H9 (cell line): ENCODE results near the gene WRAP73. TPM values are rescaled to one million over a fixed set of nuclear protein-coding genes. Genes with fewer than 3 reads are reported as not detected.

Experiments
- DNase-seq: peaks from one replicate; pipeline ENCODE4 v3.0.0-alpha.2; 2017
- H2AFZ ChIP-seq: one replicate; pipeline ENCODE4 v1.6.1; 2013; ENCODE audit warnings: mild to moderate bottlenecking, low read length, control low read depth, moderate library complexity
- H2AK5ac ChIP-seq: 2 replicates; pipeline ENCODE4 v1.6.1; 2013; ENCODE audit warnings: low read length, control low read depth, mixed read lengths; ENCODE audit not compliant: insufficient read length
- H2BK120ac ChIP-seq: one replicate; pipeline ENCODE4 v1.6.1; 2013; ENCODE audit warnings: low read depth, mild to moderate bottlenecking, low read length, control low read depth, inconsistent platforms; ENCODE audit not compliant: poor library complexity, severe bottlenecking
- H2BK12ac ChIP-seq: 2 replicates; pipeline ENCODE4 v1.6.1; 2013; ENCODE audit warnings: low read length, control low read depth, mixed read lengths, low read depth; ENCODE audit not compliant: insufficient read length
- H2BK15ac ChIP-seq: 2 replicates; pipeline ENCODE4 v1.6.1; 2013; ENCODE audit warnings: low read depth, low read length, control low read depth
- H2BK20ac ChIP-seq: one replicate; pipeline ENCODE4 v1.6.1; 2013; ENCODE audit warnings: low read depth, mild to moderate bottlenecking, low read length, control low read depth, inconsistent platforms; ENCODE audit not compliant: poor library complexity, severe bottlenecking
- H2BK5ac ChIP-seq: 2 replicates; pipeline ENCODE4 v1.6.1; 2013; ENCODE audit warnings: low read length, control low read depth, mixed read lengths; ENCODE audit not compliant: insufficient read length
- H3K14ac ChIP-seq: 2 replicates; pipeline ENCODE4 v1.6.1; 2013; ENCODE audit warnings: low read length, control low read depth; ENCODE audit not compliant: insufficient read depth
- H3K18ac ChIP-seq: 2 replicates; pipeline ENCODE4 v1.6.1; 2013; ENCODE audit warnings: low read depth, mild to moderate bottlenecking, mixed read lengths, low read length, control low read depth; ENCODE audit not compliant: insufficient read length
- H3K23ac ChIP-seq: 2 replicates; pipeline ENCODE4 v1.6.1; 2013; ENCODE audit warnings: low read length, control low read depth, mixed read lengths, low read depth; ENCODE audit not compliant: insufficient read length
- H3K23me2 ChIP-seq: 2 replicates; pipeline ENCODE4 v1.6.1; 2013; ENCODE audit warnings: low read depth, mild to moderate bottlenecking, mixed read lengths, low read length, control low read depth; ENCODE audit not compliant: insufficient read length, poor library complexity, severe bottlenecking
- H3K27ac ChIP-seq: 2 replicates; pipeline ENCODE4 v1.5.1; 2013; ENCODE audit warnings: low read length, control low read depth, mixed read lengths, low read depth; ENCODE audit not compliant: insufficient read length
- H3K27me3 ChIP-seq: 2 replicates; pipeline ENCODE4 v1.6.1; 2013; ENCODE audit warnings: low read length, control low read depth, inconsistent platforms; ENCODE audit not compliant: insufficient read depth
- H3K4ac ChIP-seq: 2 replicates; pipeline ENCODE4 v1.6.1; 2013; ENCODE audit warnings: low read depth, mild to moderate bottlenecking, control low read depth, inconsistent platforms, low read length, moderate library complexity
- H3K4me1 ChIP-seq: 2 replicates; pipeline ENCODE4 v1.6.1; 2013; ENCODE audit warnings: low read length, control low read depth, inconsistent platforms; ENCODE audit not compliant: insufficient read depth
- H3K4me2 ChIP-seq: 2 replicates; pipeline ENCODE4 v1.6.1; 2013; ENCODE audit warnings: low read length, control low read depth, mixed read lengths; ENCODE audit not compliant: insufficient read length, insufficient read depth
- H3K56ac ChIP-seq: 2 replicates; pipeline ENCODE4 v1.6.1; 2013; ENCODE audit warnings: low read depth, mild to moderate bottlenecking, mixed read lengths, low read length, control low read depth; ENCODE audit not compliant: insufficient read length
- H3K79me1 ChIP-seq: 2 replicates; pipeline ENCODE4 v1.6.1; 2013; ENCODE audit warnings: low read depth, mild to moderate bottlenecking, moderate library complexity, low read length, control low read depth, inconsistent platforms; ENCODE audit not compliant: insufficient read depth, poor library complexity, severe bottlenecking
- H3K79me2 ChIP-seq: 2 replicates; pipeline ENCODE4 v1.6.1; 2013; ENCODE audit warnings: low read length, control low read depth, inconsistent platforms; ENCODE audit not compliant: insufficient read depth
- H3K9ac ChIP-seq: 2 replicates; pipeline ENCODE4 v1.6.1; 2013; ENCODE audit warnings: low read length, control low read depth, mixed read lengths; ENCODE audit not compliant: insufficient read length; ENCODE audit errors: extremely low read depth
- H3K9me3 ChIP-seq: one replicate; pipeline ENCODE4 v1.6.1; 2013; ENCODE audit warnings: low read depth, low read length, inconsistent platforms; ENCODE audit not compliant: control insufficient read depth
- H3T11ph ChIP-seq: one replicate; pipeline ENCODE4 v1.6.1; 2013; ENCODE audit warnings: mild to moderate bottlenecking, low read length, control low read depth, inconsistent platforms
- H4K20me1 ChIP-seq: one replicate; pipeline ENCODE4 v1.6.1; 2013; ENCODE audit not compliant: control insufficient read depth, insufficient read length, insufficient read depth
- H4K5ac ChIP-seq: 2 replicates; pipeline ENCODE4 v1.6.1; 2013; ENCODE audit warnings: low read depth, mild to moderate bottlenecking, mixed read lengths, low read length, control low read depth; ENCODE audit not compliant: insufficient read length
- H4K8ac ChIP-seq: replicated peaks from 2 replicates; pipeline ENCODE4 v1.6.1; 2013; ENCODE audit warnings: low read length, control low read depth, mixed read lengths, low read depth; ENCODE audit not compliant: insufficient read length
- H4K91ac ChIP-seq: 2 replicates; pipeline ENCODE4 v1.6.1; 2013; ENCODE audit warnings: low read depth, mild to moderate bottlenecking, moderate library complexity, mixed read lengths, low read length, control low read depth; ENCODE audit not compliant: insufficient read length
- H3K27ac Mint-ChIP-seq, 3 experiments: 2 replicates in 2 of 3; 3 replicates in 1 of 3; pipeline ENCODE4 v1.8.0; 2020 to 2021; ENCODE audit warnings: mixed read lengths in 3 of 3, mild to moderate bottlenecking in 1 of 3, moderate library complexity in 1 of 3
- H3K27me3 Mint-ChIP-seq: 2 replicates; pipeline ENCODE4 v1.8.0; 2021; ENCODE audit warnings: low read depth, mild to moderate bottlenecking, moderate library complexity, mixed read lengths
- H3K36me3 Mint-ChIP-seq, 3 experiments: 2 replicates in 2 of 3; 3 replicates in 1 of 3; pipeline ENCODE4 v1.8.0; 2020 to 2021; ENCODE audit warnings: low read depth in 3 of 3, mixed read lengths in 3 of 3; ENCODE audit not compliant: insufficient read depth in 1 of 3
- H3K4me1 Mint-ChIP-seq, 2 experiments: 2 replicates each; pipeline ENCODE4 v1.8.0; 2020; ENCODE audit warnings: mixed read lengths in 2 of 2
- H3K4me3 Mint-ChIP-seq, 2 experiments: 2 replicates in 1 of 2; 3 replicates in 1 of 2; pipeline ENCODE4 v1.8.0; 2020 to 2021; ENCODE audit warnings: mild to moderate bottlenecking in 2 of 2, mixed read lengths in 2 of 2, moderate library complexity in 1 of 2
- H3K9me3 Mint-ChIP-seq, 2 experiments: 2 replicates in 1 of 2; 3 replicates in 1 of 2; pipeline ENCODE4 v1.8.0; 2020; ENCODE audit warnings: mild to moderate bottlenecking in 2 of 2, mixed read lengths in 2 of 2, moderate library complexity in 1 of 2
- CTCF ChIP-seq: fragments of 200-600 bp; sonication (generic); conservative IDR thresholded peaks from 3 replicates; pipeline ENCODE4 v1.8.0; 2021; ENCODE audit warnings: antibody characterized with exemption, mild to moderate bottlenecking
- WGBS: extraction: QIAGEN DNeasy Blood & Tissue Kit; methylation state at CpG from one replicate; pipeline ENCODE4 v1.1.7; 2013; ENCODE audit warnings: missing lambda C conversion rate, low lambda C conversion rate, mixed read lengths; ENCODE audit not compliant: insufficient read length; ENCODE audit errors: extremely low coverage; 5-methylcytosine and 5-hydroxymethylcytosine counted together
- total RNA-seq: library from RNA; stranded (reverse); gene quantifications from 2 replicates; pipeline ENCODE4 v1.2.1, GENCODE V29; 2021

Gene WRAP73
- total RNA-seq, 1 experiment from 2014 or later: 28.4 TPM

DNA sequence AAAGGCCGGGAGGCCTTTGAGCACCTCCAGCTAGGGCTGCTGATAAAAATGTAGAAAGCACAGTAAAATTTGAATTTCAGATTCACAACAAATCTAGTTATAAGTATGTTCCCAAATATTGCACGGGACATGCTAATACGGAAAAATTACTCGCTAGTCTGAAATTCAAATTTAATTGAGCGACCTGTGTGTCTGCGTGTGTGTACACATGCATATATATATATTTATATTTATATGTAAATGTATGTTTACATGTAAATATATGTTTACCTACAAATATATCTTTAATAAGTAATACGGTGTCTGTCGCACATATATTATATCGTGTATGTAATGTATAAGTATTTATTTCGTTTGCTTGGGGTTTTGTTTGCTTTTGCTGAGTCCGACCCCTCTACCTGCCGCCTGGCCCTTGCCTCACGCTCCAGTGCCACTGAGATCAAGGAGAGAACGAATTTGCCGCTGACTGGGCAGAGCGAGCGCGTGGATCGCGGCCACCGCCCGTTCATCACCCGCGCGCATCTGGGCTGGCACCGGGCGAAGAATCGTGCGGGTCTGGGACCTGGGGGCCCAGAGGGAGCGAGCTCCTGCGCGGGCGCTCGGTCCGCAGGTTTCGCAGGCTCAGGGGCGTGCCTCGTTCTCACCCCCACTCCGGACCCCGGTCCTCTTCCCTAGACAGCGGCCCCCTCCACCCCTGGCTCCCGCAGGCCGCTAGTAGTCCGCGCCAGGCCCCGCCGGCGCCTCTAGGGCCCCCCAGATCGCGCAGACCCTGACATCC, 534 bp upstream of the WRAP73 start:
- peaks cover 51% of the 10 kb centered on the region for H3K27me3 Mint-ChIP-seq
- H3K56ac ChIP-seq: no peak overlapping the region
- no peak overlapping the region for H4K5ac ChIP-seq
- no peak overlapping the region for H2BK5ac ChIP-seq
- H4K91ac ChIP-seq: no peak overlapping the region
- no peak overlapping the region for H3K27ac ChIP-seq
- no peaks in the 10 kb centered on the region for H4K20me1 ChIP-seq
- H3K4me3 Mint-ChIP-seq: peak overlapping the region; percentile 71 to 85
- H2BK12ac ChIP-seq: no peak overlapping the region
- no peak overlapping the region for H3T11ph ChIP-seq
- no peak overlapping the region for H3K27ac Mint-ChIP-seq
- H3K4me1 ChIP-seq: no peaks in the 10 kb centered on the region
- no peak overlapping the region for H2AK5ac ChIP-seq
- no peak overlapping the region for H4K8ac ChIP-seq
- no peak overlapping the region for H3K9ac ChIP-seq
- no peak overlapping the region for H2BK15ac ChIP-seq
- H3K14ac ChIP-seq: no peak overlapping the region
- H3K79me1 ChIP-seq: no peaks in the 10 kb centered on the region
- H3K79me2 ChIP-seq: peaks cover 3% of the 10 kb centered on the region; the same call in 1 of the 2 replicates
- peaks cover 0 to 2% of the 10 kb centered on the region in 2 experiments; a peak in 1 of 5 replicates for H3K9me3 Mint-ChIP-seq
- no peak overlapping the region for H3K23ac ChIP-seq
- no peak overlapping the region for H3K18ac ChIP-seq
- H3K4ac ChIP-seq: no peak overlapping the region
- no peak for DNase-seq
- H3K36me3 Mint-ChIP-seq: peaks cover 0 to 19% (median 13%) of the 10 kb centered on the region in 3 experiments; a peak in 6 of 7 replicates
- H3K4me1 Mint-ChIP-seq: peaks cover 15 to 17% of the 10 kb centered on the region in 2 experiments
- peaks cover 28% of the 10 kb centered on the region for H3K23me2 ChIP-seq
- no peak overlapping the region for H2BK120ac ChIP-seq
- WGBS: no CpG with 5 or more reads among the region's 50 CpGs
- TF ChIP-seq CTCF: no peak
- no peak overlapping the region for H2BK20ac ChIP-seq
- peak overlapping the region; percentile 65 for H3K4me2 ChIP-seq
- H2AFZ ChIP-seq: no peak overlapping the region
- peaks cover 40% of the 10 kb centered on the region for H3K27me3 ChIP-seq
- no peaks in the 10 kb centered on the region for H3K9me3 ChIP-seq
